Neuronal stem cell (in vitro differentiated cells): ENCODE measurements around the gene WDR1.

Source experiments
- DNase-seq: peaks from one replicate; pipeline ENCODE4 v3.0.0-alpha.2; 2013; ENCODE audit warnings: low spot score
- H2AFZ ChIP-seq: one replicate; pipeline ENCODE4 v1.6.1; 2013; ENCODE audit warnings: mild to moderate bottlenecking, low read length, inconsistent platforms
- H2AK5ac ChIP-seq: 2 replicates; pipeline ENCODE4 v1.6.1; 2013; ENCODE audit warnings: low read depth, mild to moderate bottlenecking, inconsistent platforms, low read length, moderate library complexity, mixed read lengths
- H2BK120ac ChIP-seq: 2 replicates; pipeline ENCODE4 v1.6.1; 2013; ENCODE audit warnings: low read depth, mild to moderate bottlenecking, inconsistent platforms, low read length, moderate library complexity, mixed read lengths
- H2BK12ac ChIP-seq: one replicate; pipeline ENCODE4 v1.6.1; 2013; ENCODE audit warnings: low read length, inconsistent platforms
- H2BK15ac ChIP-seq: 2 replicates; pipeline ENCODE4 v1.6.1; 2013; ENCODE audit warnings: mild to moderate bottlenecking, low read length, inconsistent platforms, mixed read lengths
- H2BK5ac ChIP-seq: one replicate; pipeline ENCODE4 v1.6.1; 2013; ENCODE audit warnings: inconsistent platforms, mild to moderate bottlenecking, low read length, moderate library complexity
- H3K14ac ChIP-seq: one replicate; pipeline ENCODE4 v1.6.1; 2013; ENCODE audit warnings: low read length, inconsistent platforms
- H3K18ac ChIP-seq: 2 replicates; pipeline ENCODE4 v1.6.1; 2013; ENCODE audit warnings: low read length, inconsistent platforms
- H3K23ac ChIP-seq: 2 replicates; pipeline ENCODE4 v1.6.1; 2013; ENCODE audit warnings: low read depth, mild to moderate bottlenecking, mixed read lengths, low read length, inconsistent platforms; ENCODE audit not compliant: poor library complexity
- H3K27ac ChIP-seq: replicated peaks from 3 replicates; pipeline ENCODE4 v1.5.1; 2013; ENCODE audit warnings: low read length, inconsistent platforms
- H3K27me3 ChIP-seq, 3 experiments: 2 replicates each; pipeline ENCODE4 v1.6.1; 2013; ENCODE audit warnings: low read length in 3 of 3, mild to moderate bottlenecking in 2 of 3, inconsistent platforms in 1 of 3, low read depth in 1 of 3, mixed read lengths in 1 of 3, moderate library complexity in 1 of 3; ENCODE audit not compliant: control insufficient read depth in 3 of 3, insufficient read depth in 3 of 3
- H3K36me3 ChIP-seq, 2 donors: replicated peaks in 1 of 2; 2 replicates each; pipeline ENCODE4 v1.6.1; 2013; ENCODE audit warnings: low read length in 2 of 2; ENCODE audit not compliant: control insufficient read depth in 2 of 2, insufficient read depth in 2 of 2
- H3K4ac ChIP-seq: 2 replicates; pipeline ENCODE4 v1.6.1; 2013; ENCODE audit warnings: inconsistent platforms, mild to moderate bottlenecking, low read length, moderate library complexity
- H3K4me1 ChIP-seq, 2 donors: 1 replicate in 1 of 2; 2 replicates in 1 of 2; pipeline ENCODE4 v1.6.1; 2013; ENCODE audit warnings: low read length in 2 of 2, low read depth in 1 of 2; ENCODE audit not compliant: control insufficient read depth in 2 of 2, insufficient read depth in 1 of 2
- H3K4me2 ChIP-seq: one replicate; pipeline ENCODE4 v1.6.1; 2013; ENCODE audit warnings: mild to moderate bottlenecking, low read length, inconsistent platforms; ENCODE audit not compliant: insufficient read depth, poor library complexity, severe bottlenecking
- H3K4me3 ChIP-seq, 2 donors: 2 replicates each; pipeline ENCODE4 v1.5.1; 2013; ENCODE audit warnings: low read length in 2 of 2, mild to moderate bottlenecking in 2 of 2, inconsistent platforms in 1 of 2, moderate library complexity in 1 of 2
- H3K79me1 ChIP-seq: one replicate; pipeline ENCODE4 v1.6.1; 2013; ENCODE audit warnings: low read depth, mild to moderate bottlenecking, inconsistent platforms, low read length, moderate library complexity
- H3K9ac ChIP-seq: one replicate; pipeline ENCODE4 v1.6.1; 2013; ENCODE audit warnings: mild to moderate bottlenecking, low read depth, low read length, inconsistent platforms; ENCODE audit not compliant: poor library complexity
- H3K9me3 ChIP-seq, 2 donors: replicated peaks in 1 of 2; 2 replicates each; pipeline versions ENCODE3 to v1.6.1; 2013; ENCODE audit warnings: low read length in 2 of 2, mild to moderate bottlenecking in 2 of 2, inconsistent platforms in 1 of 2, low read depth in 1 of 2, mixed read lengths in 1 of 2, moderate library complexity in 1 of 2; ENCODE audit not compliant: control insufficient read depth in 2 of 2, insufficient read depth in 1 of 2
- H4K8ac ChIP-seq: one replicate; pipeline ENCODE4 v1.6.1; 2013; ENCODE audit warnings: low read depth, mild to moderate bottlenecking, inconsistent platforms, low read length, moderate library complexity
- H4K91ac ChIP-seq: one replicate; pipeline ENCODE4 v1.6.1; 2013; ENCODE audit warnings: low read length, low read depth, mild to moderate bottlenecking, inconsistent platforms; ENCODE audit not compliant: poor library complexity
- WGBS, 2 donors: extraction: QIAGEN DNeasy Blood & Tissue Kit; methylation state at CpG; one replicate each; pipeline ENCODE4 v1.1.7; 2013; ENCODE audit warnings: missing lambda C conversion rate in 2 of 2, mixed read lengths in 1 of 2; ENCODE audit not compliant: insufficient read length in 2 of 2, insufficient replicate concordance in 1 of 2; ENCODE audit errors: extremely low coverage in 2 of 2; 5-methylcytosine and 5-hydroxymethylcytosine counted together

WDR1 gene

GRCh38 chr4:10074767-10075105, 41.9 kb downstream of the WDR1 start:
- H2BK5ac ChIP-seq: no peak overlapping the region
- no peak overlapping the region for H2BK120ac ChIP-seq
- H3K14ac ChIP-seq: no peak overlapping the region
- H3K36me3 ChIP-seq: peaks cover 53 to 80% of the 10 kb centered on the region in 2 donors
- no peak overlapping the region for H4K91ac ChIP-seq
- H2BK15ac ChIP-seq: no peak overlapping the region
- H3K4me1 ChIP-seq: no peaks in the 10 kb centered on the region
- no peak overlapping the region for H2AK5ac ChIP-seq
- no peak overlapping the region for H2AFZ ChIP-seq
- H4K8ac ChIP-seq: no peak overlapping the region
- no peak overlapping the region for H3K18ac ChIP-seq
- H3K27ac ChIP-seq: no peak overlapping the region
- WGBS, 2 donors: no CpG with 5 or more reads among the region's 7 CpGs
- no peak overlapping the region for H3K4me3 ChIP-seq
- no peak overlapping the region for H3K4me2 ChIP-seq
- H3K4ac ChIP-seq: no peak overlapping the region
- no peaks in the 10 kb centered on the region for H3K27me3 ChIP-seq
- H3K9ac ChIP-seq: no peak overlapping the region
- no peaks in the 10 kb centered on the region for H3K9me3 ChIP-seq
- peaks cover 9% of the 10 kb centered on the region for H3K79me1 ChIP-seq
- H2BK12ac ChIP-seq: no peak overlapping the region
- no peak overlapping the region for H3K23ac ChIP-seq
- DNase-seq: no peak

GRCh38 chr4:10074076-10074766, 42.4 kb downstream of the WDR1 start:
- no CpG with 5 or more reads among the region's 13 CpGs for WGBS, 2 donors
- DNase-seq: no peak

GRCh38 chr4:10072420-10073017, 44.1 kb downstream of the WDR1 start:
- DNase-seq: no peak
- Histone ChIP-seq H3K4ac (no peak overlapping the region), H3K4me3 (no peak overlapping the region), H3K18ac (no peak overlapping the region), H4K91ac (no peak overlapping the region), H3K36me3 (peaks cover 31 to 65% of the 10 kb centered on the region in 2 donors), H2BK120ac (no peak overlapping the region), H3K23ac (no peak overlapping the region), H2BK5ac (no peak overlapping the region), H4K8ac (no peak overlapping the region), H3K79me1 (no peaks in the 10 kb centered on the region), H3K4me1 (no peaks in the 10 kb centered on the region), H2AK5ac (no peak overlapping the region), H2BK15ac (no peak overlapping the region), H2AFZ (no peak overlapping the region), H3K4me2 (no peak overlapping the region), H3K9me3 (no peaks in the 10 kb centered on the region), H3K27me3 (no peaks in the 10 kb centered on the region), H3K14ac (no peak overlapping the region), H3K27ac (no peak overlapping the region), H3K9ac (no peak overlapping the region), H2BK12ac (no peak overlapping the region)
- WGBS, 2 donors: no CpG with 5 or more reads among the region's 7 CpGs

More at GRCh38 chr4:10074076-10074766, 42.4 kb downstream of the WDR1 start:
- Histone ChIP-seq H4K91ac (no peak overlapping the region), H3K4me2 (no peak overlapping the region), H3K79me1 (peaks cover 8% of the 10 kb centered on the region), H3K27me3 (no peaks in the 10 kb centered on the region), H3K23ac (no peak overlapping the region), H2BK12ac (no peak overlapping the region), H2BK120ac (no peak overlapping the region), H2AK5ac (no peak overlapping the region), H3K27ac (no peak overlapping the region), H3K18ac (no peak overlapping the region), H2BK5ac (no peak overlapping the region), H3K36me3 (peaks cover 48 to 80% of the 10 kb centered on the region in 2 donors), H3K4me1 (no peaks in the 10 kb centered on the region), H2AFZ (no peak overlapping the region), H3K4ac (no peak overlapping the region), H4K8ac (no peak overlapping the region), H2BK15ac (no peak overlapping the region), H3K14ac (no peak overlapping the region), H3K4me3 (no peak overlapping the region), H3K9me3 (no peaks in the 10 kb centered on the region), H3K9ac (no peak overlapping the region)

GRCh38 chr4:10069075-10069642, 47.4 kb downstream of the WDR1 start:
- H4K91ac ChIP-seq: no peak overlapping the region
- no peak overlapping the region for H2BK5ac ChIP-seq
- no peak overlapping the region for H2BK15ac ChIP-seq
- peaks cover 3 to 37% of the 10 kb centered on the region in 2 donors for H3K36me3 ChIP-seq
- no peak overlapping the region for H4K8ac ChIP-seq
- H3K27me3 ChIP-seq: no peaks in the 10 kb centered on the region
- H2AK5ac ChIP-seq: no peak overlapping the region
- no peak overlapping the region for H2AFZ ChIP-seq
- no peak overlapping the region for H3K4me3 ChIP-seq
- no peak overlapping the region for H3K18ac ChIP-seq
- no CpG with 5 or more reads among the region's 12 CpGs for WGBS, 2 donors
- no peak overlapping the region for H2BK12ac ChIP-seq
- DNase-seq: no peak
- no peaks in the 10 kb centered on the region for H3K4me1 ChIP-seq
- no peaks in the 10 kb centered on the region for H3K79me1 ChIP-seq
- H3K9ac ChIP-seq: no peak overlapping the region
- H3K4ac ChIP-seq: no peak overlapping the region
- H3K9me3 ChIP-seq: no peaks in the 10 kb centered on the region
- H3K23ac ChIP-seq: no peak overlapping the region
- no peak overlapping the region for H3K27ac ChIP-seq
- H2BK120ac ChIP-seq: no peak overlapping the region
- no peak overlapping the region for H3K14ac ChIP-seq
- no peak overlapping the region for H3K4me2 ChIP-seq
